Mesenteric fat pad (tissue), 1 donor: ENCODE results near the gene NCAPD2. TPM values are rescaled to one million over a fixed set of nuclear protein-coding genes. Genes with fewer than 3 reads are reported as not detected.
A peak's percentile ranks its signal among the peaks of the same experiment; 100 is the strongest.
"Not testable (repeated sequence)": the region's sequence is repeated elsewhere in the genome, so short reads cannot be mapped to it uniquely, and the experiment has no call there.

Experiments
- DNase-seq: peaks from one replicate; pipeline ENCODE4 v3.0.0-alpha.2; 2020; ENCODE audit warnings: low spot score
- total RNA-seq: library from RNA; stranded (reverse); fragmentation: NEBNext Ultra II Directional; extraction: Animal tissue kit (Norgen Biotek cat#: 25700); gene quantifications from one replicate; pipeline ENCODE4 v1.2.1, GENCODE V29; 2021
- donor health status: DM: yes; HTN: yes; CAD: no.

The NCAPD2 gene
- total RNA-seq, 1 donor from 2014 or later: 12.8 TPM

- peak; percentile 57 for DNase-seq
Measured at GRCh38 chr12:6462234-6462995, 31.5 kb upstream of the NCAPD2 start.

GRCh38 chr12:6463216-6463615, 30.7 kb upstream of the NCAPD2 start:
- DNase-seq: peak; percentile 73

GRCh38 chr12:6463858-6464257, 30.0 kb upstream of the NCAPD2 start:
- DNase-seq: peak; percentile 45

- peak; percentile 60 for DNase-seq
Measured at GRCh38 chr12:6464531-6464930, 29.4 kb upstream of the NCAPD2 start.

- no peak for DNase-seq
Measured at GRCh38 chr12:6465467-6466183, 28.3 kb upstream of the NCAPD2 start.

- no peak for DNase-seq
Measured at GRCh38 chr12:6466184-6466573, 27.7 kb upstream of the NCAPD2 start.

- DNase-seq: not testable (repeated sequence)
Measured at GRCh38 chr12:6466751-6467150, 27.2 kb upstream of the NCAPD2 start.

- not testable (repeated sequence) for DNase-seq
Measured at GRCh38 chr12:6467571-6468282, 26.2 kb upstream of the NCAPD2 start.

GRCh38 chr12:6468283-6468575, 25.7 kb upstream of the NCAPD2 start:
- no peak for DNase-seq

- no peak for DNase-seq
Measured at GRCh38 chr12:6469092-6469491, 24.8 kb upstream of the NCAPD2 start.

- DNase-seq: no peak
Measured at GRCh38 chr12:6469609-6470374, 24.1 kb upstream of the NCAPD2 start.

GRCh38 chr12:6470375-6471163, 23.3 kb upstream of the NCAPD2 start, which contains the start of gene VAMP1:
VAMP1 (minus strand) TSS chr12:6470677; CDS start chr12:6470531, 146 bp downstream.
- peak; percentile 99 for DNase-seq

GRCh38 chr12:6471989-6472360, 21.9 kb upstream of the NCAPD2 start:
- DNase-seq: no peak

GRCh38 chr12:6472491-6472890, 21.4 kb upstream of the NCAPD2 start:
- no peak for DNase-seq

- DNase-seq: peak; percentile 83
Measured at GRCh38 chr12:6475233-6475975, 18.5 kb upstream of the NCAPD2 start.

- DNase-seq: no peak
Measured at GRCh38 chr12:6476489-6476888, 17.4 kb upstream of the NCAPD2 start.

- peak; percentile 78 for DNase-seq
Measured at GRCh38 chr12:6477601-6478377, 16.1 kb upstream of the NCAPD2 start.

GRCh38 chr12:6478416-6478815, 15.5 kb upstream of the NCAPD2 start:
- peak; percentile 81 for DNase-seq

- no peak for DNase-seq
Measured at GRCh38 chr12:6488240-6488639, 5.7 kb upstream of the NCAPD2 start.
